ENCODE results near the gene CNTN2.

GRCh38 chr1:205064301-205064700, 21.3 kb downstream of the CNTN2 start:
- no peak for TF ChIP-seq CTCF (IDR thresholded peaks at IDR 0.05)
- no peak for TF ChIP-seq POLR2A (IDR thresholded peaks at IDR 0.05)

All from prostate gland (tissue), 2 donors.